Activated T-helper 1 cell treated with anti-CD3 and anti-CD28 coated beads, Interleukin-12 subunit alpha, Interleukin-12 subunit beta, Interleukin-2, Interleukin-4 antibody, amounts not matched to agents 30 ng/mL and 10 ng/mL and 1 ng/mL, durations not matched to agents 14 hours and 24 hours and 36 hours (primary cell): ENCODE measurements around the gene ARF3. TPM values are rescaled to one million over a fixed set of nuclear protein-coding genes. Genes with fewer than 3 reads are reported as not detected.

Experiments used
- DNase-seq: peaks from one replicate; pipeline ENCODE4 v3.0.0; 2021; ENCODE audit warnings: low spot score
- H3K27ac Mint-ChIP-seq: one replicate; pipeline ENCODE4 v1.8.0; 2021; ENCODE audit warnings: mild to moderate bottlenecking, mixed read lengths
- H3K27me3 Mint-ChIP-seq: one replicate; pipeline ENCODE4 v1.8.0; 2022; ENCODE audit warnings: mild to moderate bottlenecking, moderate library complexity, mixed read lengths; ENCODE audit not compliant: insufficient read depth
- H3K36me3 Mint-ChIP-seq: one replicate; pipeline ENCODE4 v1.8.0; 2021; ENCODE audit warnings: low read depth, mixed read lengths
- H3K4me1 Mint-ChIP-seq: one replicate; pipeline ENCODE4 v1.8.0; 2021; ENCODE audit warnings: low read depth, mixed read lengths
- H3K4me3 Mint-ChIP-seq: one replicate; pipeline ENCODE4 v1.8.0; 2021; ENCODE audit warnings: mild to moderate bottlenecking, moderate library complexity, mixed read lengths
- H3K9me3 Mint-ChIP-seq: one replicate; pipeline ENCODE4 v1.8.0; 2021; ENCODE audit warnings: mixed read lengths
- intact Hi-C: fragments of 100-400 bp; cut with micrococcal nuclease; formaldehyde crosslinking; loops from one replicate; pipeline ENCODE4 v1.15.1; 2024
- total RNA-seq: library from RNA; stranded (reverse); gene quantifications from 2 replicates; pipeline ENCODE4 v1.2.3, GENCODE V29; 2022

ARF3 gene
- total RNA-seq, 1 donor from 2014 or later: 116 TPM

GRCh38 chr12:48991247-48992050 lies 34.2 kb upstream of the ARF3 start:
- intact Hi-C loops: no loop called here
- H3K4me1 Mint-ChIP-seq: peaks cover 23% of the 10 kb centered on the region
- no peak overlapping the region for H3K4me3 Mint-ChIP-seq
- H3K27me3 Mint-ChIP-seq: peaks cover 70% of the 10 kb centered on the region
- no peaks in the 10 kb centered on the region for H3K9me3 Mint-ChIP-seq
- H3K36me3 Mint-ChIP-seq: no peaks in the 10 kb centered on the region
- DNase-seq: no peak
- H3K27ac Mint-ChIP-seq: no peak overlapping the region

- Mint-ChIP-seq H3K9me3 (no peaks in the 10 kb centered on the region), H3K27me3 (peaks cover 68% of the 10 kb centered on the region), H3K27ac (no peak overlapping the region), H3K36me3 (no peaks in the 10 kb centered on the region), H3K4me1 (peaks cover 17% of the 10 kb centered on the region), H3K4me3 (no peak overlapping the region)
- intact Hi-C loops: no loop called here
- DNase-seq: no peak
These were observed 33.3 kb upstream of the ARF3 start for GRCh38 chr12:48990552-48990951.

GRCh38 chr12:48988030-48988649 lies 30.9 kb upstream of the ARF3 start:
- peaks cover 76% of the 10 kb centered on the region for H3K27me3 Mint-ChIP-seq
- intact Hi-C loops: loop anchor here (1.0 to 2.0 kb wide), 6 partner anchors 8 to 135 kb away; partner anchors contain the start of gene FKBP11
- no peak overlapping the region for H3K4me3 Mint-ChIP-seq
- H3K27ac Mint-ChIP-seq: no peak overlapping the region
- H3K36me3 Mint-ChIP-seq: no peaks in the 10 kb centered on the region
- H3K4me1 Mint-ChIP-seq: peaks cover 10% of the 10 kb centered on the region
- H3K9me3 Mint-ChIP-seq: no peaks in the 10 kb centered on the region
- DNase-seq: peak; percentile 59

GRCh38 chr12:48986720-48987291 lies 29.5 kb upstream of the ARF3 start:
- H3K36me3 Mint-ChIP-seq: no peaks in the 10 kb centered on the region
- intact Hi-C loops: no loop called here
- H3K4me1 Mint-ChIP-seq: peaks cover 20% of the 10 kb centered on the region
- H3K4me3 Mint-ChIP-seq: no peak overlapping the region
- peaks cover 85% of the 10 kb centered on the region for H3K27me3 Mint-ChIP-seq
- DNase-seq: no peak
- no peak overlapping the region for H3K27ac Mint-ChIP-seq
- H3K9me3 Mint-ChIP-seq: no peaks in the 10 kb centered on the region

- Mint-ChIP-seq H3K27me3 (peaks cover 85% of the 10 kb centered on the region), H3K27ac (no peak overlapping the region), H3K4me3 (no peak overlapping the region), H3K9me3 (no peaks in the 10 kb centered on the region), H3K36me3 (no peaks in the 10 kb centered on the region), H3K4me1 (peaks cover 26% of the 10 kb centered on the region)
- intact Hi-C loops: no loop called here
- no peak for DNase-seq
These were observed 28.6 kb upstream of the ARF3 start for GRCh38 chr12:48985901-48986300.

GRCh38 chr12:48985475-48985897 lies 28.2 kb upstream of the ARF3 start:
- peaks cover 30% of the 10 kb centered on the region for H3K4me1 Mint-ChIP-seq
- no peak for DNase-seq
- H3K27me3 Mint-ChIP-seq: peaks cover 84% of the 10 kb centered on the region
- H3K4me3 Mint-ChIP-seq: no peak overlapping the region
- H3K36me3 Mint-ChIP-seq: no peaks in the 10 kb centered on the region
- H3K27ac Mint-ChIP-seq: no peak overlapping the region
- intact Hi-C loops: no loop called here
- H3K9me3 Mint-ChIP-seq: no peaks in the 10 kb centered on the region

- intact Hi-C loops: loop anchor here (5.0 kb wide), 1 partner anchor 360 kb away; no protein-coding TSS in a partner anchor
- Mint-ChIP-seq H3K9me3 (no peaks in the 10 kb centered on the region), H3K4me1 (peaks cover 46% of the 10 kb centered on the region), H3K4me3 (peak overlapping the region; percentile 72), H3K36me3 (no peaks in the 10 kb centered on the region), H3K27ac (peak overlapping the region; percentile 63), H3K27me3 (peaks cover 79% of the 10 kb centered on the region)
- no peak for DNase-seq
These were observed 25.3 kb upstream of the ARF3 start for GRCh38 chr12:48982397-48983080.

GRCh38 chr12:48981757-48982157 lies 24.5 kb upstream of the ARF3 start:
- Mint-ChIP-seq H3K4me3 (peak overlapping the region; percentile 72), H3K4me1 (peaks cover 52% of the 10 kb centered on the region), H3K9me3 (no peaks in the 10 kb centered on the region), H3K36me3 (no peaks in the 10 kb centered on the region), H3K27me3 (peaks cover 79% of the 10 kb centered on the region), H3K27ac (peak overlapping the region; percentile 63)
- DNase-seq: no peak
- intact Hi-C loops: loop anchor here (2.0 to 5.0 kb wide), 3 partner anchors 47 to 361 kb away; no protein-coding TSS in a partner anchor

- Mint-ChIP-seq H3K4me1 (peaks cover 53% of the 10 kb centered on the region), H3K36me3 (no peaks in the 10 kb centered on the region), H3K27me3 (peaks cover 81% of the 10 kb centered on the region), H3K9me3 (no peaks in the 10 kb centered on the region), H3K4me3 (peak overlapping the region; percentile 72), H3K27ac (peak overlapping the region; percentile 76)
- DNase-seq: peak; percentile 45
- intact Hi-C loops: loop anchor here (1.0 to 5.0 kb wide), 5 partner anchors 9 to 361 kb away; no protein-coding TSS in a partner anchor
These were observed 23.9 kb upstream of the ARF3 start for GRCh38 chr12:48980953-48981756.

GRCh38 chr12:48980389-48980952 lies 23.2 kb upstream of the ARF3 start:
- no peaks in the 10 kb centered on the region for H3K36me3 Mint-ChIP-seq
- H3K9me3 Mint-ChIP-seq: no peaks in the 10 kb centered on the region
- peaks cover 53% of the 10 kb centered on the region for H3K4me1 Mint-ChIP-seq
- DNase-seq: no peak
- H3K27me3 Mint-ChIP-seq: peaks cover 83% of the 10 kb centered on the region
- peak overlapping the region; percentile 76 for H3K27ac Mint-ChIP-seq
- H3K4me3 Mint-ChIP-seq: peak overlapping the region; percentile 72
- intact Hi-C loops: loop anchor here (1.0 to 5.0 kb wide), 5 partner anchors 8 to 362 kb away; no protein-coding TSS in a partner anchor

GRCh38 chr12:48979602-48980388 lies 22.5 kb upstream of the ARF3 start:
- Mint-ChIP-seq H3K27me3 (peaks cover 80% of the 10 kb centered on the region), H3K9me3 (no peaks in the 10 kb centered on the region), H3K4me3 (peak overlapping the region; percentile 72), H3K4me1 (peaks cover 53% of the 10 kb centered on the region), H3K27ac (peak overlapping the region; percentile 56), H3K36me3 (no peaks in the 10 kb centered on the region)
- intact Hi-C loops: loop anchor here (1.0 to 5.0 kb wide), 7 partner anchors 7 to 977 kb away; partner anchors contain the start of gene COL2A1
- no peak for DNase-seq
